GM19240 (cell line): Measurements from ENCODE around the gene RAMP2.
"Not testable (repeated sequence)": the region's sequence is repeated elsewhere in the genome, so short reads cannot be mapped to it uniquely, and the experiment has no call there.

Experiments used
- DNase-seq: peaks from one replicate; pipeline ENCODE4 v3.0.0; 2011; ENCODE audit warnings: low spot score; ENCODE audit not compliant: insufficient read length

RAMP2 gene

DNA sequence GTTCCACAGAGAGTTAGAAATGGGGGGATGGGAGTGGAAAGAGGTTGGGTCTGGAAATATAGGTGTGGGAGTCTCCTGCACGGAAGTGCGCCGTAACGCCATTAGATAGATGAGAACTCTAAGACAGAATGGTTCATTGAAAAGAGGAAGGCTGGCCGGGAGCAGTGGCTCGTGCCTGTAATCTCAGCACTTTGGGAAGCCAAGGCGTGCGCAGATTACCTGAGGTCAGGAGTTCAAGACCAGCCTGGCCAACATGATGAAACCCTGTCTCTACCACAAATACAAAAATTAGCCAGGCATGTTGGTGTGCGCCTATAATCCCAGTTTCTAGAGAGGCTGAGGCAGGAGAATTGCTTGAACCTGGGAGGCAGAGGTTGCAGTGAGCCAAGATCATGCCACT is 7.0 kb downstream of the RAMP2 start:
- DNase-seq = not testable (repeated sequence)

DNA sequence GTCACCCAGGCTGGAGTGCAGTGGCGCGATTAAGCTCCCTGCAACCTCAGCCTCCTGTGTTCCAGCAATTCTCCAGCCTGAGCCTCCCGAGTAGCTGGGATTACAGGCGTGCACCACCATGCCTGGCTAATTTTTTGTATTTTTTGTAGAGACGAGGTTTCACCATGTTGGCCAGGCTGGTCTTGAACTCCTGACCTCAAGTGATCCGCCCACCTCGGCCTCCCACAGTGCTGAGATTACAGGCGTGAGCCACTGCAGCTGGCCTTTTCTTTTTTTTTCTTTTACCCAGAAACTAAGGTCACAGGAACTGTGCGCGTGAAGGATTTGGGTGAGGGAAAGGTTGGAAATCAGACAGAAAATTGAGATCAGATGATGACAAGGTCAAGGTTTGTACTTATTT is 8.9 kb downstream of the RAMP2 start:
- DNase-seq = not testable (repeated sequence)

DNA sequence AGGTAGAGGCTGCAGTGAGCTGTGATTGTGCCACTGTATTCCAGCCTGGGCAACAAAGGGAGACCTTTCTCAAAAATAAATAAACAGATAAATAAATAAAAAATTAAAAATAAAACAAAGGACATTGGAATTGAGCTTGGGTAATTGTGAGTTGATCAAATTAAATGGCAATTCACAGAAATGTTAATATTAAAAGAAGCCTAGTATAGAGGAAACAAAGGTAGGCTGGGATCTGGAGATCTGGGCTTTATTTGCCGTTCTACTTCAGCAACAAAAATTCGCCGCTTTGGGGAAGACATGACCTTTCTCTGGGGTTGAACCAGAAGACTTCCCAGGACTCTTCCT is 11.9 kb downstream of the RAMP2 start:
- DNase-seq = no peak

DNA sequence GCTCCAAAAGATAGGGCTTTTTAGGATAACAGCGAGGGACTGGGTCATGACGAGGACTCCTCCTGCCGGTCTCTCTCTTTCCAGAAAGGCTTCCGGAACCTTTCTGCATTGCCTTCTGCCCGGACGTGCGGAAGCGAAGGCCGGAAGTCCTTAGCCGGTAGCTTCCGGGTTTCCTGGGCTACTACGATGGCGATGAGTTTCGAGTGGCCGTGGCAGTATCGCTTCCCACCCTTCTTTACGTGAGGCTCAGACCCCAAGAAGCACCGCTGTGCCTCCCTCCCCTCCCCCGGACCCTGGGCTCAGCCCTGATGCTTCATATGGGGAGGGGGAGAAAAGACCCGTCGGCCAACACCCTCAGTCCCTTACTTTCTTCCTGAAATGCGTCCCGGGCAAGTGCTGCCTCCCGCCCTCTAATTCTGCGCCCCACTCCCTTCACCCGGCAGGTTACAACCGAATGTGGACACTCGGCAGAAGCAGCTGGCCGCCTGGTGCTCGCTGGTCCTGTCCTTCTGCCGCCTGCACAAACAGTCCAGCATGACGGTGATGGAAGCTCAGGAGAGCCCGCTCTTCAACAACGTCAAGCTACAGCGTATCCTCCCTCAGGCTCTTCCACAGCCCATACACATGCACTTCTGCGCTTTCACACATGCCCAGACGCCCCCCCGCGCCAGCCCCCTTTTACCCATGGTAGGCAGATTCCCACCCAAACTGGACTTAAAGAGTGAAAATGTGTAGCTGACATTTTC is 12.4 kb downstream of the RAMP2 start, which contains the start of gene VPS25:
TSS of gene VPS25 (plus strand) at position 160 of the 746 bp plus-strand sequence. CDS start at position 187, 27 bp downstream.
- peak; percentile 90 for DNase-seq

DNA sequence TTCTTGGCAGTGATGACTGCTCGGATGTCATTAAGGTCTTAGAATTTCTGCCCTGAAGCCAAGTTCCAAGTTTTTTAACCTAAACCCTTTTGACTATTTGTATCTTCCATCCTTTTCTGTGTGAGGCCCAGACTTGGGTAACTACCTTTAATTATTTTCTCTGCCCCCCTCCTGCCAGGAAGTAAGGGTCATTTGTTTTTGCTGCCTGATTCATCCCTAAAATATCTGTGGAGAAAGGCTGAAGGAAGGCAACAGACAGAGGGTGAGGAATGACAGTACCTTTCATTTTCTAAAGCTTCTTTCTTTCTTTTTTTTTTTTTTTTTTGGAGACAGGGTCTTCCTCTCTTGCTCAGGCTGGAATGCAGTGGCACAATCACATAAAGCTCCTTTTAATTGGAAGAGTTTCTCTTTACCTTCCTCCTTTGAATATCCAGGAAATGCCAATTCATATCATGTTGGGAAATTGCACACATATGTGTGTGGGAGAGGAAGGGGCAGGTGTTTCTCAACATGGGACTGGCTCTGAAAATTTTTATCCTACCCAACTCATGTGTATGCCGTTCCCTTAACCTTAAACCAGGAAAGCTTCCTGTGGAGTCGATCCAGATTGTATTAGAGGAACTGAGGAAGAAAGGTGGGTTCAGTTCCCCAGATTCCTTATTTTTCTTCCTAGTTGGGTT is 13.2 kb downstream of the RAMP2 start:
- DNase-seq = no peak

DNA sequence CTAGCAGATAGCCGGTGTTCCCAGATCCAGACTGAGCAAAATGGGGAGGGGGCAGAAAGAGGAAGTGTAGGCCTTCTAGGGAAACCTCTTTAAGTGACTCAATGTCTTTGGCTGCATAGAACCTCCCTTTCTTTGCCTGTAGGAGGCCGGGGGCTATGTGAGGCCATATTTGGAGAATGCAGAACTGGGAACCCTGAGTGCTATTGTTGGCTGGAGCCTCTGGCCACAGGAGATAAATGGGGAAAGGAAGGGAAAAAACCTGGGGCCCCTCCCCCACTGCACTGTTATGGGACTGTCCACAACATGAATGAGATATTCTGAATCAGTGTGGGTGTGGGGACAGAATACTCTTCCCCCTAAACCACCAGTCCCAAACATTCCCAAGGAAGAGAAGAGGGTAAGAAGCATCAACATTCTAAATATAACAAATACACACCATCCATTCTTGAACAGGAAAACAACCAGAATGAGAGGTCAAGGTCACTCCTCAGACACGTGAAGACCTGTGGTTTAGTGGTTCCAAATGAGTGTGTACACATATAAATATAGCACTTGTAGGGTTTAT is 14.6 kb downstream of the RAMP2 start:
- DNase-seq = no peak

DNA sequence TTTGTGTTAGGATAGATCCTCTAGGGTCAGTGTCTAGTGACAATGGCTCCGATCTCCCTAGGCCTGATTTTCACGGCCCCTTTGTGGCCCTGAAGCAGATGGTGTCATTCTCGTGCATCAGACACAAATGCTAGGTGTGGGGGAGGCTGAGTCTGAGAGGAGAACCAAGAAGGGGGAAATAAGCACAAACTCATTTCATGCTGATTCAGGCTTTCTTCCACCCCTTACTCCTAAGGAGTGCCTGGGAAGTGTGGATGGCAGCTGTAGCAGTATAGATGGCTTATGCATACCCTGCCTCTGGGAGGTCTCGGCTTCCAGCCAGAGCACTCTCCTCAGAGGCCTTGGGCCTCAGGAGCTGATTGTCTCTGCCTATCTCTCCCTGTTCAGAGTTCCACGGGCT is 17.5 kb downstream of the RAMP2 start:
- DNase-seq = no peak

DNA sequence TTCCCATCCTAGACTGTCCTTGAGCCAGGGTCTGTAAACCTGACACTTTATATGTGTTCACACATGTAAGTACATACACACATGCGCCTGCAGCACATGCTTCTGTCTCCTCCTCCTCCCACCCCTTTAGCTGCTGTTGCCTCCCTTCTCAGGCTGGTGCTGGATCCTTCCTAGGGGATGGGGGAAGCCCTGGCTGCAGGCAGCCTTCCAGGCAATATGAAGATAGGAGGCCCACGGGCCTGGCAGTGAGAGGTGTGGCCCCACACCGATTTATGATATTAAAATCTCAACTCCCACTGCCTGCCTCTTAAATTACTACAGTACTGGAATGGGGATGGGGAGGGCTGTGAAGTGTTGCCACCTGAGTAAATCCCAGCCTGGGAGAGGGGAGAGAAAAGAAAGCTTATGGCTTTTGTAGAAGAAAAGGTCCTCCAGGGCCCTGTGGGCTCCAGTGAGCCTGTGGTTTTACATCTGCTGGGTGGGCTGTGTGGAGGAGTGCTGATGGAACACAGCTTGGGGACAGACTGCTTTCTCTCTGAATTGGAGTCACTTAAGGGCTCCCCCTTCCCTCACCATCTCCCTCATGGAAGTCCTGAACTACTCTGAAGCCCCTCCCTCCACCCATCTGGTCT is 18.4 kb downstream of the RAMP2 start:
- DNase-seq = no peak

DNA sequence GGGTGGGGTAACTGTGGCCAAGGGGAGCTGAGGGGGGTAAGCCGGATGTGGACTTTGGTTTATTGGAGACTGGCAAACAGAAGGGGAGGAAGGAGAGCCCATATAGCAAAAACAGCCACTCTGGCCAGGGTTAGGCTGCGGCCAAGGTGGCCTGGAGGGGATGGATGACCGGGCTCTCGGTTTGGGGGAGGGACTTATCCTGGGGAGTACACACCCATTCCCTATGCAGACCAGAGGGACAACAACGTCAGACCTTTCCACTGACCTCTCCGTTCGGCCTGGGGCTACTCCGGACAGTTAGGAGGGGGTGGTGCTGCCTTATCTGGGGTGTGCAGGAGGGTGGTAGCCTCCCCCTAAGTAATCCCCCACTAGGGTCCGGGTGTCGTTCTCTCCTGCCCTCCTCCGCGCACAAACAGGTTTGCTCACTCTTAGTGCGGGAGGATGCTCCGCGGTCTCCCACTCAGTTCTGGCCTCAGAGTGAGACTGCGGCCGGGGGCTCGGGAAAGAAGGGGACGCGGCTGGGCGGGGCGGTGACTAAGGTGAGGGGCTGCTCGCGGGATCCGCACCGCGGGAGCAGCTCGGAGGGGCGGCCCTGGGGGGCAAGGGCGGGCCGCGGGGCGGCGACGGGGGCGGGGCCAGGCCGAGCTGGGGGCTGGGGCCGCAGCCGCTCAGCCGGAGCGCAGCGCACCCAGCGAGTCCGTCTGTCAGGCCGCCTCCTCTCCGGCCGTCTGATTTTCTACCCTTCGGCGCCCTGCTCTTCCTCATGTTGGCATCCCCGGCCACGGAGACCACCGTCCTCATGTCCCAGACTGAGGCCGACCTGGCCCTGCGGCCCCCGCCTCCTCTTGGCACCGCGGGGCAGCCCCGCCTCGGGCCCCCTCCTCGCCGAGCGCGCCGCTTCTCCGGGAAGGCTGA is 19.2 kb downstream of the RAMP2 start, which contains the start of gene WNK4:
TSS of gene WNK4 (plus strand) at position 675 of the 915 bp plus-strand sequence. CDS start at position 764, 89 bp downstream.
- DNase-seq = no peak

DNA sequence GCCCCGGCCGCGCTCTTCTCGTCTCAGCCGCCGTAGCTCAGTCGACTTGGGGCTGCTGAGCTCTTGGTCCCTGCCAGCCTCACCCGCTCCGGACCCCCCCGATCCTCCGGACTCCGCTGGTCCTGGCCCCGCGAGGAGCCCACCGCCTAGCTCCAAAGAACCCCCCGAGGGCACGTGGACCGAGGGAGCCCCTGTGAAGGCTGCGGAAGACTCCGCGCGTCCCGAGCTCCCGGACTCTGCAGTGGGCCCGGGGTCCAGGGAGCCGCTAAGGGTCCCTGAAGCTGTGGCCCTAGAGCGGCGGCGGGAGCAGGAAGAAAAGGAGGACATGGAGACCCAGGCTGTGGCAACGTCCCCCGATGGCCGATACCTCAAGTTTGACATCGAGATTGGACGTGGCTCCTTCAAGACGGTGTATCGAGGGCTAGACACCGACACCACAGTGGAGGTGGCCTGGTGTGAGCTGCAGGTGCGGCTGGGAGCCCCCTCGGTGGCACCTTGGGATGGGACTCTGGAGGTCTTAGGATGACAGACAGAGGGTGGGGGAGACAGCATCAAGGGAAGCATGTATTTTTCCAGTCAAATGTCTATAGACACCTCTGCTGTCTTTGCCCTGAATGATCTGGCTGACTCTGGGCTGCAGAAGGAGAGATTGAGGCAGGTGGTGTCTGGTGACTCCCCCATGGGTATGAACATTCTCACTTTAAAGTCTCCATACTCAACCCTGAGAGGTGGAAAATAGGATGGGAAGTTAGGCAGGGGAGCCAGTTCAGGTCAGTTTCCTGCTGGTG is 20.0 kb downstream of the RAMP2 start:
- DNase-seq = no peak

DNA sequence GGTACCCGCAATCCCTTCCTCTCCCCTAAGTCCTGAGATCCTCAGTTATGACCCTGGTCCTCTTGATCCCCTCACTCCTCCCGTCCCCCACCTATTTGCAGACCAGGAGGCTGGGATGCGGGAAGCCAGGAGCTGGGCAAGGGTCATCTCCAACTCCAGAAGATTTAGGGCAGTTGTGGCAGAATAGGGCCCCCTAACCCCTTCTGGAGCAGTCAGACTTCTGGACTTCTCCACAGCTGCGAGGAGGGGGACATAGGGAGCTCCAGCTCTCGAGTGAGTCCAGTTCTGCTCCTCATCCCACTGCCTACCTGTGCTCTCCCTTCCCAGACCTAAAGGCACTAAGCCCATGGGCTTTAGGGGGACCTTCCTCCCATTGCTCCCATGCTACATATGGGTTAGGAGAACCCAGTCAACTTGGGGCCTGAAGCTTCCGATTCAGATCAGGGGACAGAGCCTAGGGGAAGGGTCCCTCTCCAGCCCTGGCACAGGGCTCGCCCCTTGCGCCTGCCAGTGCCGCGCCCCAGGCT is 20.7 kb downstream of the RAMP2 start:
- no peak for DNase-seq

DNA sequence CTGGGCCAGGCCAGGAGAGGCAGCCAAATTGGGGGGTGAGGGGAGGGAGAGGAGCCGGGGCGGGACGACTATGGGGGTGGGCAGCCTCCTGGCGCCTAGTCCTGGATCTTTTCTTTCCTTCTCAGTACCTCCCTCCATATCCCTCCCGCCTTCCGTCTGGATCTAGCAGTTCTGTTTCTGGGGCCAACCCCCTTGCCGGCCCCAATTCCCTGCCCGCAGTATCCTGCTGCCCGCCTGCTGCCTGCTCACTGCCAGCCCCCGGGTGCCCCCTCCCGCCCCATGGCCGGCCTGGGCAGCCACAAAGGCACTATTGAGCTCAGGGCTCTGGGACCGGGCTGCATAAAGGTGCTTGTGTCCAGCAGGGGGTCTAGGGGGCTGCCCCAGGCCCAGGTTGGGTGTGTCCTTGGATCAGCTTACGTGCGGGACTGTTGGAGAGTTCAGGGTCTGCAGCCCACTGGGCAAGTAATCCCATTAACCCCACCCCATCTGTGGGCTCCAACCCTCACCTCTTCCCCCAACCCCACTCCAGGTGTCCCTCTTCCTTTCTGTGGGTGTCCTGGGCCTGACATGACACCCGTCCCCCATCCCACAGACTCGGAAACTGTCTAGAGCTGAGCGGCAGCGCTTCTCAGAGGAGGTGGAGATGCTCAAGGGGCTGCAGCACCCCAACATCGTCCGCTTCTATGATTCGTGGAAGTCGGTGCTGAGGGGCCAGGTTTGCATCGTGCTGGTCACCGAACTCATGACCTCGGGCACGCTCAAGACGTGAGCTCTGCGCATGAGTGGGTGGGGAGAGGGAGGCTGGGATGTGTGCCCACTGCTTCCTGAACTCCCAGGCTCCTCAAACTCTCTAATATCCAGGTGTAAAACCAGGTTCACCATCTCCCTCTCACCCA is 21.4 kb downstream of the RAMP2 start:
- DNase-seq = no peak

DNA sequence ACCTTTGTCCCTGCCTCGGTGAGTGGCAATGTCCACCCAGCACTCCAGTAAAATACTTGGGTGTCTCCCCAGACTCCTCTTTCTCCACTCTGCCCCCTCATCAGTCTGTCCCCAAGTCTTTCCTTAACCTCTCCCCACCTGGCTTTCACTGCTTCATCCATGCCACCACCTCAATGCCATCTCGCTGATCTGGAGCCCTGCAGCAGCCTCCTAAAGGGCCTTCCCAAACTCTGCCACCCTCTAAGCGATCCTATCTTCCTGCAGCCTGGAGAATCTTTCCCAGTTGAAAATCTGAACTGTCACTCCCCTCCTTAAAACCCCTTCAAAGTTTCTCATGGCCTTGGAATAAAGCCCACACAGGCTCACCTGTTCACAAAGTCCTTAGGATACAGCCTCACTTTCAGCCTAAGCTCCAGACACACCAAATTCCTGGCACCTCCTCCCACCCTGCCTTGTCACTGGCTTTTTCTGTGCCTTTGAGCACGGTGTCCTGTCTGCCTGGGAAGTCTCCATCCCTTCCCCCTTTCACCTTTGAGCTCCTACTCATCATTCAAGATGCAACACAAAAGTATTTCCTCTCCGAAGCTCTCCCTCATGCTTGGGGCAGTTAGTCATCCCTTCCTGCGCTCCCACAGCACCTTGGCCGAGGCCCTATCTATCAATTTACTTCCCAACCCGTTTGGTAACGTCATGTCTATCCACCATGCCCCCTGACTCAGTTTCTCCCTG is 22.2 kb downstream of the RAMP2 start:
- DNase-seq = no peak

DNA sequence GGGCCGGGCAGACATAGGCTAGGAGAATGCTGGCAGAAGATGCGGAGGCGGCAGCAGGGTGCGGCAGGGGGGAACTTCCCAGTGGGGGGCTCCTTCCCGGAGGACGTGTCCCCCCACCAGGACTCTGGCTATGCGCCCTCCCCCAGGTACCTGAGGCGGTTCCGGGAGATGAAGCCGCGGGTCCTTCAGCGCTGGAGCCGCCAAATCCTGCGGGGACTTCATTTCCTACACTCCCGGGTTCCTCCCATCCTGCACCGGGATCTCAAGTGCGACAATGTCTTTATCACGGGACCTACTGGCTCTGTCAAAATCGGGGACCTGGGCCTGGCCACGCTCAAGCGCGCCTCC is 22.7 kb downstream of the RAMP2 start:
- no peak for DNase-seq

DNA sequence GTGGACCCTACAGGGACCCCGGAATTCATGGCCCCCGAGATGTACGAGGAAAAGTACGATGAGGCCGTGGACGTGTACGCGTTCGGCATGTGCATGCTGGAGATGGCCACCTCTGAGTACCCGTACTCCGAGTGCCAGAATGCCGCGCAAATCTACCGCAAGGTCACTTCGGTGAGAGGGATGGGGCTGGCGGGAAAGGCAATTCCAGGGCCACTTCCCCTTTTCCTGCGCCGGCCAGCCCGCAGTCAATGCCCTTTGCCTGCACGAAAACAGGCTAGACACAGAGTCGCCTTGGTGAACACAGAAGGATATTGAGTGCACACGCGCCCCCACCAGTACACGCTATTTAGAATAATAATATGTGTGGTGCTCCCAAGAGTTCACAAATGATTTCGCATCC is 23.4 kb downstream of the RAMP2 start:
- no peak for DNase-seq

DNA sequence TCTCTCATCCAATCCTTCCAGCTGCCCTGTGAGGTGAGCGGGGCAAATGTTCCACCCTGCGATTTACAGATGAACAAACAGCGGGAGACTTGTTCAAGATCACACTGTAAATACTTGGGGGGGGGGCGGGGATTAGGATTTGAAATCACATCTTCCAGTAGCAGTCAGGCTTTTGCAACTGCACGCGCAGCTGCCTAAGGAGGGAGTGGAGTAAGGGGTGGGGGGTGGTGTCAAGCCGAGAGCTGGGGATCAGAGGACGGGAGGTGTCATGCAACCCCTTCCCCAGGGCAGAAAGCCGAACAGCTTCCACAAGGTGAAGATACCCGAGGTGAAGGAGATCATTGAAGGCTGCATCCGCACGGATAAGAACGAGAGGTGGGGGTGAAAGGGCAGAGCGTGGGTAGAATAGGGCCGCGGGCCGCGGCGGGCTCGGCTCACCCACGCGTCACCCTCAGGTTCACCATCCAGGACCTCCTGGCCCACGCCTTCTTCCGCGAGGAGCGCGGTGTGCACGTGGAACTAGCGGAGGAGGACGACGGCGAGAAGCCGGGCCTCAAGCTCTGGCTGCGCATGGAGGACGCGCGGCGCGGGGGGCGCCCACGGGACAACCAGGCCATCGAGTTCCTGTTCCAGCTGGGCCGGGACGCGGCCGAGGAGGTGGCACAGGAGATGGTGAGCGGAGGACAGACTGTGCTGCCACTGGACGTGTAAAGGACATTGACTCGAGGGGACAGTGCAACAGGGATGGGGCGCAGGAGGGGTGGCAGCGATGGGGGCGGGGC is 24.0 kb downstream of the RAMP2 start:
- DNase-seq = no peak

DNA sequence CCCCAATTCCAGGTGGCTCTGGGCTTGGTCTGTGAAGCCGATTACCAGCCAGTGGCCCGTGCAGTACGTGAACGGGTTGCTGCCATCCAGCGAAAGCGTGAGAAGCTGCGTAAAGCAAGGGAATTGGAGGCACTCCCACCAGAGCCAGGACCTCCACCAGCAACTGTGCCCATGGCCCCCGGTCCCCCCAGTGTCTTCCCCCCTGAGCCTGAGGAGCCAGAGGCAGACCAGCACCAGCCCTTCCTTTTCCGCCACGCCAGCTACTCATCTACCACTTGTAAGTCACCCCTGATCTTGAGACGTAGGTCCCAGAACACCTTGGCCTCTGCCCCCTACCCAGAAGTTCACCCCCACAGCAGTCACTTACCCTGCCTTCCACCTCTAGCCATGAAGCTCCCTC is 26.2 kb downstream of the RAMP2 start:
- DNase-seq = no peak

DNA sequence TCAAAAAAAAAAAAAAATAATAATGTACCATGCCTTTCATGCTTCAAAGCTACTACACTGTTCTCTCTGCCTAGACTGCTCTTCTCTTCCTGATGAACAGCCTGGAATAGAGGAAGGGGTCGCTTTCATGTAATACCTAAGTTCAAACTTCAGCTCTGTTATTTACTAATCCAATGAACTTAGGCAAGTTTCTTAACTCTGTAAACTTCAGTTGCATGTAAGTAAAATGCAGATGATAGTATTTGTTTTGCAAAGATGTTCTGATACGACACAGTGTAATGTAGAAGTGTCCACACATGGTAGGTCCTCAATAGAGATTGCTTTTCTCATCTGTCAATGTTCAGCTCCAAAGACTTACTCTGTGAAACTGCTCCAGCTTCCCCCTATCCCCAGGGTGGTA is 30.9 kb downstream of the RAMP2 start:
- DNase-seq = no peak
